Stimulated activated CD4-positive, alpha-beta T cell treated with anti-CD3 and anti-CD28 coated beads, TNF-alpha, amount 100 ng/mL, for 1 hour (primary cell): Measurements from ENCODE around the gene DEXI.
"Not testable (repeated sequence)": the region's sequence is repeated elsewhere in the genome, so short reads cannot be mapped to it uniquely, and the experiment has no call there.

Experiments
- DNase-seq, 3 donors: peaks; one replicate each; pipeline ENCODE4 v3.0.0-alpha.2; 2020; ENCODE audit warnings: low read depth in 3 of 3, low spot score in 1 of 3

The DEXI gene

GRCh38 chr16:10941935-10942351 lies 325 bp downstream of the DEXI start:
- DNase-seq: not testable (repeated sequence)

DNA sequence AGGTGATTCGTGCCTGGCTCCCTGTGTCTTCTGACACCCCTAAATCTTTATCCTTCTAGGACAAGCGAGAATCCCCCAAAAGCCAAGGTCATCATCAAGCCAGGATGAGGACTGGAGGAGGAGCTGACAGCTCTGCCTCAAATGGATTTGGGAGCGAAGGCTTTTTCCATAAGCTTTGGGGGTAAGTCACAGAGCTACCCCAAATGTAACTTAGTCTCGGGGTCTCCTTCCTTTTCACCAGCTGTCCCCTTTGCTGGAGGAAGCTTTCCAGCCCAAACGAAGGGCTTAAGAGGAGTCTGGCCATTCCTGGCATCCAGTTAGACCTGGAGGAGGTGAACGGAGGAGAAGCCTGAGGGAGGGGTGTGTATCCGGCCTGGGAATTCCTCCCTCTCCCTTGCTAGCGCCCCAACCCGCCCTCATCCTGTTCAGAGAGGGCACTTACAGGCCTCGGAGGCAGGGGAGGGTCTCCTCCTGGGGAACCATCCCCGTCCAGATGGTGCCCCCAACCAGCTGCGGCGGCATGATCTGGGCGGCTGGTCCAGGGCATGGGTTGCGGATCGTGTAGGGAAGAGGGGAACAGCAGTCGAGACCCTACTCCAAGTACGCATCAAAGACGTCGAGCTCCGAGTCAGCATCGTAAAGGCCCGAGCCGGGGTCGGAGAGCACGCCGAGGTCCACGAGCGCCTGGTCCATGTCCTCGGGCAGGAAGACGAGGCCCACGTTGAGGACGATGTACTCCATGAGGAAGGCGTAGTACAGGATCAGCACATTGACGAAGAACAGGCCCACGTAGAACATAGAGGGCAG lies 938 bp downstream of the DEXI start:
- no peak for DNase-seq

- no peak for DNase-seq
These were observed 1.7 kb downstream of the DEXI start for GRCh38 chr16:10940501-10941079.

DNA sequence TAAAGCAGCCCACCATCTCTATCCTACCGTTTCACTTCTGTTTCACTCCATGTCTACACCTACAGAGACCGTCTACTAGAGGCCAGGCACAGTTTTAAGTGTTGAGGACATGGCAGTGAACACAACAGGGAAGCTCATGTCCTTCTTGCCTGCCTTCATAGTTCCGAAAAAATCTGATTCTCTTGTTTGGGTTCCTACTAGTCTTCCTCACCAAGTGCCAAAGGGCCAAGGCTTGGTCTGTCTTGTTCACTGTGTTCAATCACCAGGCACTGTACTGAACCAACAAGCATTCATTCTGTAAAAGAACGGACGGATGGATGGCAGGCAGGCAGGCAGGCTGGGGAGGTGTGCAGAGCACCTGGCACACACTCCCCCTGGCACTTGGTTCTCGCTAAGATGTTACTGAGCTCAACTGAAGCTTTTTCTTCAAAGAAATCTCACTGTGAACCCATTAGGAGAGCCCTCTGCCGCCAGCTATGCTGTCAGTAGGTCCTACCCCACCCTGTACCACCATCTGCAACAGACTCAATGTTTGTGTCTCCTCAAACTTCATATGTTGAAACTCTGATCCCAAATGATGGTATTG lies 2.5 kb downstream of the DEXI start:
- no peak for DNase-seq

GRCh38 chr16:10938796-10939648 lies 3.2 kb downstream of the DEXI start:
- DNase-seq: no peak

DNA sequence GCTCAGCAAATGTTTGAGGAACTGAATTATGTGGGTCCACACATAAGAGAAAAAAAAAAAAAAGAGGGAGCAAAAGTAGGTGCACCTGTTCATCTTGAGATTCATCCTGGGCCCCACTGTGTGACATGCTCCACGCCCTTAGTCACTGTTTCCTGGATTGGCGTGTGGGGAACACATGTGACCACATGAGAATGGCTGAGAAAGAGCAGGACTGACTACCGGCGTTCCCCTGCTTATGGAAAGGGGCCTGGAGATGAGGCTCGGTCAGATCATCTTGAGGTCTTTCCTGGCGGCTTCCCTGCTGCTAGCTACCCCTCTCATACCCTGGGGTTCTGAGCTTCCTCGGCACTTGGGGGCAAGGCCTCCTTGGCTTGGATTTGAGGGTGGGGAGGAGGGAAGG lies 3.9 kb downstream of the DEXI start:
- DNase-seq: no peak

- no peak for DNase-seq
These were observed 5.0 kb downstream of the DEXI start for GRCh38 chr16:10937068-10937859.

DNA sequence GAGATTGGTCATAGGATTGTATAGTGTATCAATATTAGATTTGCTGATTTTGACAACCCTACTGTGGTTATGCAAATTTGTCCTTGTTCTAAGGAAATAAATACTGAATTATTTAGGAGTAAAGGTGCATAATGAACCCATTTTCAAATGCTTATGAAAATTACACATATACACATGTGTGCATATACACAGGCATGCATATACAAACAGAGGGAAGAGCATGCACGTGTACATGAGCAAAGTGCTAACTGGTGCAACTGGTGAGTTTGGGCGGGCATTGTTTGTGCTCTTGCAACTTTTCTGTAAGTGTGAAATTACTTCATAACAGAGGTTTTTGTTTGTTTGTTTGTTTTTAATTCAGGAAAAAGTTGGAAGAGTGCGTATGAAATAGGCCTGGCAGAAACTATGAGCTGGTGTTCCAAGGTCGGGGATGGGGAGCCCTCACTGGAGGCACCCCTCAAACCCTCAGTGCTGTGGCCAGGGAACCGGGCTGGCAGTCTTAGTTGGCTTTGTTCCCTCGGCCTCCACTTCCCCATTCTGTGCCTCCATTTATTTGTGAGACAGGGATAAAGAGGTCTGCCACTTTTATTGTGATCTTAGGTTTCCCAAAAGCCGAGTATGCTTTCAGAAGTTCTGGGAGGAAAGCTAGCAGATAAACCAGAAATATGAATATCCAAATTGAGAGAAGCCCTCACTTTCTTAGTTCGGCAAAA lies 5.8 kb downstream of the DEXI start:
- DNase-seq: no peak

DNA sequence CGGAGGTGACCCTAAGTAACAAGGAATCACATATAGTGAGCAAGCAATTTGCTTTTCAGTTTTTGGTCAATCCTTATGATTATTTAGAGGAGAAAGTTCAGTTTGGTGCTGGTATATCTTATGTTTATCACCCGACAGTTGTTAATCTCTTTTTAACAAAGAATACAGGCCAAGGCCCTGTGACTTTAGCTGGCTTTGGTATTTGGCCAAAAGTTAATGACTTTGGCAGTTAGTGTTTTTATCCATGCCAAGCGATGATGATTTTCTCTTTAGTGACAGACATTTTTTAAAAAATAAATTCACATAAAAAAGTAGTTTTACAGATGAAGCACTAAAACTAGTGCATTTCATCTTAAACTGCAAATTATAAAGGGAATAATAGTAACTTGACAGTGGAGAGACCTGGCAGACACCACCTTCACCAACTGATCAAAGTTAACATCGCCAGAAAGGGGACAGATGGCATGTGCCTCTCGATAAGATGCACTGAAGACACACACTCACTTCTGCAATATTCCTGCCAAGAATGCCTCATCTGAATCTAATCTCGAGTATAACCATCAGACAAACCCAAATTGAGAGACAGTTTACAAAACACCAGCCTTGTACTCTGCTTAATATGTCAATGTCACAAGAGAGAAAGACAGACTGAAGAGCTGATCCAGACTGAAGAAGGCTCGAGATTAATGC lies 6.9 kb downstream of the DEXI start:
- DNase-seq: no peak

DNA sequence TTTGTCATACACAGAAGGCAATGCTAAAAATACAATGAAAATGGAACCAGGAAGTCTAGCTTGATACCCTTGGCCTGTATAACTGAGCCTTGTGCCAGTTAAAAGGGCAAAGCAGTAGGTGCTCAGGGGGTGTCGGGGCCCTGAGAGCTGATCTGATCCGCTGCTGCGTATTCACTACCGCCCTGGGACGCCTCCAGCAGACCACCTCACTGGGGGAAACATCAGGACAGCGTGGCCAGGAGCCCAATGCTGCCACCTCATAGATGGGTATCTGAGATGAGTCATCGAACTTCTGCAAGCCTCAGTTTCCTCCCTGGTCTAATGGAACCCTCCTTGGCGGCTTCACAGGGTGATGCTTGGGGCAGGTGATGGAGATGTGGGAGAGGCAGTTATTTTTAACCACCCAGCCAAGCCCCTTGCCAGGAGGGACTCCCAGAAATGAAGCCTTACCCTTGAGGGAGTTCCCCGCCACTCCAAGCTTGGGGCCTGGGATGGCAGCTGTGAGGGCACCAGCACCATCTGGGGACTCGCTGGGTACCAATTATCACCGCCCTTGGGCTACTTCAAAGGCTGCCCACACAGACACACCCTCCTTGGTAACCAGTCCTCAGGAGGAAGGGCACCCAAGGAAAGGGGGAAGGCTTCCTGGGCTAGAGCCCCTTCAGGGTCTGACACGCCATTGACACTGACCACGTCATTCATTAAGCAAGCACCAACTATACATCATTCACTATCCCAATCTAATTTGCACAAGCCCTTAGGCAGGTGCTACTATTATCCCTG lies 7.8 kb downstream of the DEXI start:
- DNase-seq: no peak

- DNase-seq: no peak
These were observed 8.4 kb downstream of the DEXI start for GRCh38 chr16:10933865-10934264.

DNA sequence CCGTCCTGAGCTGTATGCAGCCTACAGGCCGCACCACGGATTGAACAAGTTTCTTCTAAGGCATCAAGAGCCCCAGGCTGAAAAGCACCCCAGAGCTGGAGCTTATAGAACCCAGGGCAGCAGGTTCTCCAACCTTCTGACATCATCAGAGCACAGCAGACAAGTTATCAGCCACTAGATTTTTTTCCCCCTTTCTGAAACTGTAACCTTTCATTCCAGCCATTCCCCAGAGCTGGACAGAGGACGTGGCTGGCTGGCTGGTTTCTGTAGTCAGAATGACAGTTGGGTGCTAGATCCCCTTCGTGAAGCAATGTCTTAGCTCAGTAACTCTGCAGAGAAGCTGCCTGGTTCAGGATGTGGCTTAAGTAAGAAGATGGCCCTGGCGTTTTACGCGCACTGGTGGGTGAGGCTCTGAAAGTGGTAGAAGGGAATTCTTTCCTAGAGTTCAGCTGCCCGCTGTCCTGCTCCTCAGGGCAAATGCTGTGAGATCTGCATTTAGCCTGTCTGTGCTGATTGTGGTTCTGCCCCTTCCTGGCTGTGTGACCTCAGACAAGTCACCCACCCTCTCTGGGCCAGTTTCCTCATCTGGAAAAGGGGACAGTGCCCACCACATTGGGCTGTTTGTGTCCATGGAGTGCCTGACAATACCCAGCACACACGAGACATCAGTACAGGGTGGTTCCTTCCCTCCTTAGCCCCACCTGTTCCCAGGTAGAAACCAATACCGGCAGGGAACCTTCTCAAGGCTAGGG lies 9.1 kb downstream of the DEXI start:
- no peak for DNase-seq

- no peak for DNase-seq
These were observed 10.2 kb downstream of the DEXI start for GRCh38 chr16:10931977-10932632.

DNA sequence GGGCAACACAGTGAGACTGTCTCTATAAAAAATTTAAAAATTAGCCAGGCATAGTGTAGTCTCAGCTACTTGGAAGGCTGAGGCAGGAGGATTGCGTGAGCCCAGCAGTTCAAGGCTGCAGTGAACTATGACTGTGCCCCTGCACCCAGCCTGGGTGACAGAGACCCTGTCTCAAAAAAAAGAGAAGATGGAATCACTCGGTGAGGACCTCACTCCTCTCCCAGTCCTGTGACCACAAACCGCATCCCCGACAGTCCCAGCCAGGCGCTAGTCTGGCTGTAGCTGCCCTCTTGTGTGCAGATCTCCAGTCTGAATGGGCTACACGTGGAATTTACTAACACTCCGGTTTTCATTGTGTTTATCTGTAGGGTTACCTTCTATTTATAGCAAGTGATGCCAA lies 11.1 kb downstream of the DEXI start:
- DNase-seq: no peak

- DNase-seq: no peak
These were observed 11.5 kb downstream of the DEXI start for GRCh38 chr16:10930755-10931093.

DNA sequence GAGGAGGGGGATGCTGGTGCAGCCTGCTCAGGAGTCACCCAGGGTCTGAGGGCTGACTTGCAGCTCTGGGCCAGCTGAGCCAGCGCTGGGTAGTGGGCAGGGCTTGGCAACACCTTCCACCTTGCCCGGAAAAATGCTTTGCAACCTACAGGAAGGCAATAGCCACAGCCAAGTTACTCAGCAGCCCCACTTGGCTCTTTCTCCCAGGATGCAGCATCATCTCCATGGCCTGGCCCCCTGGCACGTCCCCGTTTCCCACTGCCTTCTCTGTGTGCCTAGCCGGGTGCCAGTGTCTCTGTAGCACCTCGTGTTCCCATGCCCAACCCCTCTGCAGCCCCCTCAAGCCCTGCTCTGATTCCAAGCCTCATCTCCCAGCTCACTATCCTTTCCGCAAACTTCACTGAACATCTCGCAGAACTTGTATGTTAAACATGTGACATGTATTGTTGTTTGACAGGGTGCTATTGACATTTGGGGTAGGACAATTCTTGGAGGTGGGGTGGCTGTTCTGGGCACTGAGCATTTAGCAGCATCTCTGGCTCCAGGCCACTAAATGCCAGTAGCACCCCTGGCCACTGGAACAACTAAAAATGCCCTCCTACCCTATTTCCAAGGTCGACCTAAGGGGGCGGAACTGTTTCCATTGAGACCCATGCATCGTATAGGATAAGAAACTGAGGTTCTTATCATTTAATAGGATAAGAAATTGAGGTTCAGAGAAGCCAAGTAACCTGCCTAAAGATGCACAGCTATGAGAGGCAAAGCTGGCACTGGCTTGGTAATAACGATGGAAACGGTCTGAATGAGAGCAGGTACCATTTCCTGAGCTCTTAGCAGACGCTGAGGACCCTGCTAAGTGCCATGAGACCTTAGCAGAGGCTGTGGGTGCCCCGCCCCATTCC lies 12.2 kb downstream of the DEXI start:
- DNase-seq: no peak

- not testable (repeated sequence) for DNase-seq
These were observed 13.2 kb downstream of the DEXI start for GRCh38 chr16:10929097-10929496.
